ENCODE measurements around the gene BATF2.

Gene BATF2

DNA sequence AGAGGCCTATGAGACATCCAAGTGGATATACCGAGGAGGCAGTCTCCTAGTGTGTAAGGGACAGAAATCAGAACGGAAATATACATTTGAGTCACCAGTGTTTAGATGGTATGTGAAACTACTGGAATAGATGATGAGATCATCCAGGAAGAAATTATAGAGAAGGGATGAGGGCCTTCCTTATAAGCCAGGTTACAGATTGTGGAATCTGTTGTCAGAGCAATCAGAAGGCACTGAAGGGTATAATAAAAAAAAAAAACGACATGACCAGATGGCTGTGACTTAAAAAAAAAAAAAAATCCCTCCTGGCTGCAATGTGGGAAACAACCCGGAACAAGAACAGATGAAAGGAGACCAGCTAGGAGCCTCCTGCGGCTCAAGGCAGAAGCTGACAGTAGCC lies 27.6 kb downstream of the BATF2 start:
- Histone ChIP-seq H3K27ac (ENCODE audit: low read length) (no peak overlapping the region), H3K9me3 (ENCODE audit: control insufficient read depth, insufficient read depth, low read length) (no peaks in the 10 kb centered on the region), H3K4me3 (ENCODE audit: low read length) (no peak overlapping the region), H3K27me3 (ENCODE audit: control insufficient read depth, insufficient read depth, low read length) (no peaks in the 10 kb centered on the region), H3K4me1 (ENCODE audit: control insufficient read depth, insufficient read depth, low read length) (no peaks in the 10 kb centered on the region), H3K36me3 (ENCODE audit: control insufficient read depth, insufficient read depth, low read length) (no peaks in the 10 kb centered on the region)
- WGBS (ENCODE audit: insufficient coverage, insufficient read length) = no CpG with 5 or more reads among the region's 5 CpGs
- no peak for DNase-seq (ENCODE audit: low read depth, low spot score)

DNA sequence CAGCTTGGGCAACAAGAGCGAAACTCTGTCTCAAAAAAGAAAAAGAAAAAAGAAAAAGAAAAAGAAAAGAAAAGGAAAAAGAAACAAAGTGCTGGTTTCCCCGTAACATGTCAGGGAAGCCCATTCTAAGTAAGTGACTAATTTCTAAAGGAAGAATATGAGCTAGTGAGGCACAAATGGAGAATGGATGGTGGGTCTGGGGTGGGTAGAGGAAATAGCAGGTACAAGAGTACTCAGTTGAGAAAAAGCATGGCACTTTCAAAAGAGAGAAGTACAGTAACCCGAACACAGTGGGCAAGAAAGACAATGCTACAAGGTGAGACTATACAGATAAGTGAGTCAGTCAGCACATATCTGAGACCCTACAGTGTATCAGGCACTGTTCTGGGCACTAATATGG lies 29.4 kb downstream of the BATF2 start:
- no peaks in the 10 kb centered on the region for H3K36me3 ChIP-seq (ENCODE audit: control insufficient read depth, insufficient read depth, low read length)
- H3K4me1 ChIP-seq (ENCODE audit: control insufficient read depth, insufficient read depth, low read length) = no peaks in the 10 kb centered on the region
- no CpG with 5 or more reads among the region's 3 CpGs for WGBS (ENCODE audit: insufficient coverage, insufficient read length)
- DNase-seq (ENCODE audit: low read depth, low spot score) = no peak
- H3K9me3 ChIP-seq (ENCODE audit: control insufficient read depth, insufficient read depth, low read length) = no peaks in the 10 kb centered on the region
- H3K4me3 ChIP-seq (ENCODE audit: low read length) = no peak overlapping the region
- no peak overlapping the region for H3K27ac ChIP-seq (ENCODE audit: low read length)
- no peaks in the 10 kb centered on the region for H3K27me3 ChIP-seq (ENCODE audit: control insufficient read depth, insufficient read depth, low read length)

DNA sequence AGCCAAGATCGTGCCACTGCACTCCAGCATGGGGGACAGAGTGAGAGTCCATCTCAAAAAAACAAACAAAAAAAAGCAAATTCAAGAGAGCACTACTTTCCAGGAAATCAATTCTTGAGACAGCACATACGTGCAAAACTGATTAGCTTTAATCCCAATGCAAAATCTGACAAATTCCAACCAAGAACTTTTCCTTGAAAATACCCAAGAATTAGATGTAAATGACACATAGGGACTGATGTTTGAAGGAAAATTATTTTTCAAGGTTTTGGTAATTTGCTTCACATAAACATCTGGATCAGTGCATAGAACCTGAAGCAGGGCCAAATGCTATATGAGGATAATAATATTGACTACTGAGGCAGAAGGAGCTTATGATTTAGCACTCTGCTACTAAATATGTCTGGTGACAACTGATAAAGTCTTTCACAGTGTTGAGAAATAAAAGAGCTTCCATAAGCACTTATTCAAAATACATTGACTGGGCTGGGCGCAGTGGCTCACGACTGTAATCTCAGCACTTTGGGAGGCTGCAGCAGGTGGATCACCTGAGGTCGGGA lies 33.6 kb downstream of the BATF2 start:
- no peak overlapping the region for H3K27ac ChIP-seq (ENCODE audit: low read length)
- WGBS (ENCODE audit: insufficient coverage, insufficient read length) = no CpG with 5 or more reads among the region's 5 CpGs
- no peaks in the 10 kb centered on the region for H3K27me3 ChIP-seq (ENCODE audit: control insufficient read depth, insufficient read depth, low read length)
- H3K4me3 ChIP-seq (ENCODE audit: low read length) = no peak overlapping the region
- no peaks in the 10 kb centered on the region for H3K4me1 ChIP-seq (ENCODE audit: control insufficient read depth, insufficient read depth, low read length)
- DNase-seq (ENCODE audit: low read depth, low spot score) = no peak
- H3K36me3 ChIP-seq (ENCODE audit: control insufficient read depth, insufficient read depth, low read length) = no peaks in the 10 kb centered on the region
- no peaks in the 10 kb centered on the region for H3K9me3 ChIP-seq (ENCODE audit: control insufficient read depth, insufficient read depth, low read length)

DNA sequence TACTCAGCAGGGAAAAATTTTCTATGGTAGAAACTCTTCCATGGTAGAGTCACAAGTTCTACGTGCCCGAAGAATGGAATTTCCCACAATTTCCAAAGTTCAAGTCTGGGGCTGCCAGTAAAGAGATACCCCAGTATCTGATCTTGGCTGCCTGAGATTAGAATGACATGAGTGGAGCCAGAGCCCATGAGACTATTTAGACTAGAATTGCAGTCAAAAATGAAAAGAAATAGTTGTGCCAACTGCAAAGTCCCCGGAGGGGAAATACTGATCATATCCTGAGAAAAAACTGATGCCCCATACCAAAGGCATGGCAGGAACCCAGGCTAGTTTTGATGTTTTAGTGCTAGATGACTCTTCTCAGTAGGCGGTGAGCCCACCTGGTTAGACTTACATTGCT lies 36.1 kb downstream of the BATF2 start:
- WGBS (ENCODE audit: insufficient coverage, insufficient read length) = no CpG with 5 or more reads among the region's 4 CpGs
- Histone ChIP-seq H3K27me3 (ENCODE audit: control insufficient read depth, insufficient read depth, low read length) (no peaks in the 10 kb centered on the region), H3K9me3 (ENCODE audit: control insufficient read depth, insufficient read depth, low read length) (no peaks in the 10 kb centered on the region), H3K36me3 (ENCODE audit: control insufficient read depth, insufficient read depth, low read length) (no peaks in the 10 kb centered on the region), H3K4me1 (ENCODE audit: control insufficient read depth, insufficient read depth, low read length) (no peaks in the 10 kb centered on the region), H3K27ac (ENCODE audit: low read length) (no peak overlapping the region), H3K4me3 (ENCODE audit: low read length) (no peak overlapping the region)
- DNase-seq (ENCODE audit: low read depth, low spot score) = no peak

DNA sequence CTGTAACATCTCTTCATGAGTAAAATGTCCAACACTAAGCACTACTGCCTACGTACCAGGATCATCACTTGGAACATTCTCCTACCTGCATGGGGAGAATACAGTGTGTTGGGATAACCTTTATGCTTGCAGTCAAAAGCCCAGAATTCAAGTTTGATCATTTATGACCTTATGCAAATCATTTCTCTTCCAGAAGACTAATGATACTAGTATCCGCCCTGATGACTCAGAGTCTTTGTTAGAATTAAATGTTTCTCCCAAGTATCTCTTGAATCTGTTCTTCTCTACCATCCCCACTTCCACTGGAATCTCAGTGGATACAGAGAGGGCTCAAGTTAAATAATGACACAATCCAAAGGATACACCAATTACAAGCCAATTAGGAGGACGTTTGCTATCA lies 37.3 kb downstream of the BATF2 start:
- WGBS (ENCODE audit: insufficient coverage, insufficient read length) = no CpG with 5 or more reads among the region's 3 CpGs

DNA sequence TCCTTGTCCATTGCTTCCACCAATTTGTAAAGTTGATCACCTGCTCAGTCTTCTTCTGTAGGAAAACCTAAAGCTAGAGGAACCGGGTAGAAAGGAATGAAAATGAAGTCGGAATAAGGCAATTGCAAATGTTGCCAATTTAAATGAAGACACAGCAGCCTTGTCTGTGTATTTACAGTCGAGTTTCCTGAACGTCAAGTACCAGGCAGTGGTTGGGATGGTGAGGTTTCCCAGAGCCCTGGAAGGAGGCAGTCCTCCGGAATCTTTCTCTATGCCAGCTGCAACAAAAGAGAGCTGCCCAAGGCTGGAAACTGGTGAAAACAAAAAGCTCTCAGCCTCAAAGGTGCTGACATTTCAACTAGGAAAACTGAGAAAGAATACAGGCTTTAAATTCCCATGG lies 42.6 kb downstream of the BATF2 start:
- H3K36me3 ChIP-seq (ENCODE audit: control insufficient read depth, insufficient read depth, low read length) = no peaks in the 10 kb centered on the region
- H3K4me1 ChIP-seq (ENCODE audit: control insufficient read depth, insufficient read depth, low read length) = no peaks in the 10 kb centered on the region
- H3K27ac ChIP-seq (ENCODE audit: low read length) = no peak overlapping the region
- no peaks in the 10 kb centered on the region for H3K27me3 ChIP-seq (ENCODE audit: control insufficient read depth, insufficient read depth, low read length)
- H3K4me3 ChIP-seq (ENCODE audit: low read length) = no peak overlapping the region
- WGBS (ENCODE audit: insufficient coverage, insufficient read length) = no CpG with 5 or more reads among the region's 5 CpGs
- no peaks in the 10 kb centered on the region for H3K9me3 ChIP-seq (ENCODE audit: control insufficient read depth, insufficient read depth, low read length)
- DNase-seq (ENCODE audit: low read depth, low spot score) = no peak

More for the DNA sequence above, 37.3 kb downstream of the BATF2 start:
- H3K4me1 ChIP-seq (ENCODE audit: control insufficient read depth, insufficient read depth, low read length) = no peaks in the 10 kb centered on the region
- no peaks in the 10 kb centered on the region for H3K36me3 ChIP-seq (ENCODE audit: control insufficient read depth, insufficient read depth, low read length)
- no peak for DNase-seq (ENCODE audit: low read depth, low spot score)
- H3K9me3 ChIP-seq (ENCODE audit: control insufficient read depth, insufficient read depth, low read length) = no peaks in the 10 kb centered on the region
- no peaks in the 10 kb centered on the region for H3K27me3 ChIP-seq (ENCODE audit: control insufficient read depth, insufficient read depth, low read length)
- no peak overlapping the region for H3K27ac ChIP-seq (ENCODE audit: low read length)
- no peak overlapping the region for H3K4me3 ChIP-seq (ENCODE audit: low read length)

DNA sequence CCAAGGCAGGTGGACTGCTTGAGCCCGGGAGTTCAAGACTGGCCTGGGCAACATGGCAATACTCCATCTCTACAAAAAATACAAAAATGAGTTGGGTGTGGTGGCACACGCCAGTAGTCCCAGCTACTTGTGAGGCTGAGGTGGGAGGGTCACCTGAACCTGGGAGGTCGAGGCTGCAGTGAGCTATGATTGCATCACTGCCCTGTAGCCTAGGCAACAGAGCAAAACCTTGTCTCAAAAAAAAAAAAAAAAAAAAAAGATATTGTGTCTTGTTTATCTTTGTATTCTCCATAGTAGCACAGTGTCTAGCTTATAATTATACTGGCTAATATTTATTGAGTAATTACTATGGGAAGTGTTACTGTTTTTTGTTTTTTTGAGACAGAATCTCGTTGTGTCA lies 45.2 kb downstream of the BATF2 start:
- no peak for DNase-seq (ENCODE audit: low read depth, low spot score)

DNA sequence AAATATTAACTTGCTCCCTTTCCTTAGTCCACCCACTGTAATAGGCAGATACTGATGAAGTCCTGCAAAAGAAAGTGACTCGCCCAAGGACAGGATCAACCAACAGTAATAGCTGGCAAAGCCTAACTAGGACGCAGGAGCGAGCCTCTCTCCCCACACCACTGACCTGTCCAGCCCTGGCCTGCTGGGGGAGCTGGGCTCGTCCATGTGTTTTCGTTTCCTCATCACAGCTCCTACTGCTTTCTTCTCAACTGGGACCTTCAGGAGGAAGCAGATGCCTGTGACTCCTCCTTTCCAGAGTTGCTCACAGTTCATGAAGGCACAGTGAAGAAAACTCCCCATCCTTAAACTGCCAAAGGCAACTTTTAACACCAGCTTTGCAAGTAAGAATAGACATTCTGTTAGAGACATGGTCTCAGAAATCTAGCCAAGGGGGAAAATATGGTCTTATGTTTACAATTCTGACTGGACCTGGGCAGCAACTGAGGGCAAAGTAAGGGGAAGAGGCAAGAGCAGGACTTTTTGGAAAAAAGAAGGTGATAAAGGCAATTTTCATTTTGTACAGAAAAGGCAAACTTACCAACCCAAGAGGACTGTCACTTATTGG lies 49.5 kb downstream of the BATF2 start:
- no peak overlapping the region for H3K4me3 ChIP-seq (ENCODE audit: low read length)
- H3K36me3 ChIP-seq (ENCODE audit: control insufficient read depth, insufficient read depth, low read length) = no peaks in the 10 kb centered on the region
- no peaks in the 10 kb centered on the region; the same call in 1 of the 2 replicates for H3K27me3 ChIP-seq (ENCODE audit: control insufficient read depth, insufficient read depth, low read length)
- no peaks in the 10 kb centered on the region for H3K9me3 ChIP-seq (ENCODE audit: control insufficient read depth, insufficient read depth, low read length)
- no peak overlapping the region for H3K27ac ChIP-seq (ENCODE audit: low read length)
- WGBS (ENCODE audit: insufficient coverage, insufficient read length) = no CpG with 5 or more reads among the region's 5 CpGs
- no peak for DNase-seq (ENCODE audit: low read depth, low spot score)
- H3K4me1 ChIP-seq (ENCODE audit: control insufficient read depth, insufficient read depth, low read length) = no peaks in the 10 kb centered on the region

More for the DNA sequence above, 45.2 kb downstream of the BATF2 start:
- Histone ChIP-seq H3K4me1 (ENCODE audit: control insufficient read depth, insufficient read depth, low read length) (no peaks in the 10 kb centered on the region), H3K9me3 (ENCODE audit: control insufficient read depth, insufficient read depth, low read length) (no peaks in the 10 kb centered on the region), H3K27me3 (ENCODE audit: control insufficient read depth, insufficient read depth, low read length) (no peaks in the 10 kb centered on the region), H3K27ac (ENCODE audit: low read length) (no peak overlapping the region), H3K36me3 (ENCODE audit: control insufficient read depth, insufficient read depth, low read length) (no peaks in the 10 kb centered on the region), H3K4me3 (ENCODE audit: low read length) (no peak overlapping the region)
- whole genome bisulfite sequencing (ENCODE audit: insufficient coverage, insufficient read length) = no CpG with 5 or more reads among the region's 4 CpGs

Data from iPS DF 6.9 (cell line).